Uterus (tissue), 4 donors: ENCODE data around the gene RSPO4. TPM values are rescaled to one million over a fixed set of nuclear protein-coding genes. Genes with fewer than 3 reads are reported as not detected.

ENCODE experiments used
- DNase-seq, 2 donors: peaks; one replicate each; pipeline ENCODE4 v3.0.0-alpha.2; 2019 to 2020
- H3K27ac ChIP-seq, 2 donors: fragments of 200-600 bp; sonication (generic); 1 replicate in 1 of 2; 2 replicates in 1 of 2; pipeline ENCODE4 v1.5.1; 2016 to 2018
- H3K27me3 ChIP-seq, 2 donors: fragments of 200-600 bp; sonication (generic); one replicate each; pipeline ENCODE4 v1.5.1; 2018 to 2019; ENCODE audit warnings: control low read depth in 1 of 2
- H3K36me3 ChIP-seq, 2 donors: fragments of 200-600 bp; sonication (generic); one replicate each; pipeline ENCODE4 v1.5.1; 2019; ENCODE audit warnings: control low read depth in 1 of 2
- H3K4me1 ChIP-seq, 2 donors: fragments of 200-600 bp; sonication (generic); one replicate each; pipeline ENCODE4 v1.5.1; 2018 to 2019; ENCODE audit warnings: control low read depth in 1 of 2
- H3K4me3 ChIP-seq, 2 donors: fragments of 200-600 bp; sonication (generic); 1 replicate in 1 of 2; 2 replicates in 1 of 2; pipeline ENCODE4 v1.5.1; 2018 to 2019; ENCODE audit warnings: mild to moderate bottlenecking in 1 of 2
- H3K9me3 ChIP-seq, 2 donors: fragments of 200-600 bp; sonication (generic); one replicate each; pipeline ENCODE4 v1.5.1; 2019; ENCODE audit warnings: control low read depth in 1 of 2
- POLR2A ChIP-seq, 2 donors: fragments of 450-650 bp; IDR thresholded peaks; one replicate each; pipeline ENCODE4 v1.6.1; 2016; ENCODE audit warnings: antibody characterized with exemption in 2 of 2, mild to moderate bottlenecking in 1 of 2, moderate library complexity in 1 of 2
- intact Hi-C: fragments of 100-400 bp; cut with DNase I; formaldehyde crosslinking; loops from one replicate; pipeline ENCODE4 v1.15.1; 2023; ENCODE audit warnings: low total_unique reads
- total RNA-seq, 4 donors: library from RNA; depleted of rRNA in 3 of 4; stranded (reverse); fragments of >200 nt in 3 of 4; gene quantifications; one replicate each; pipeline versions ENCODE4 v1.1.0 to v1.2.4, GENCODE V29; 2014 to 2023
- TF ChIP-seq, protein P1 (sequence below), 4 experiments: fragments of 200-600 bp in 2 of 4; fragments of 450-650 bp in 2 of 4; sonication (generic) in 2 of 4; IDR thresholded peaks; one replicate each; pipeline ENCODE4 v1.5.1; 2016 to 2019; ENCODE audit warnings: antibody characterized with exemption in 4 of 4, mild to moderate bottlenecking in 2 of 4, moderate library complexity in 1 of 4
- donor health status: DM: yes; HTN: yes; CAD: no.

Gene RSPO4
- total RNA-seq, 4 donors from 2014 or later, result 0.67 TPM; not detected in 3

GRCh38 chr20:933029-933428, 69.1 kb downstream of the RSPO4 start:
- intact Hi-C loops, result no loop called here
- H3K27ac ChIP-seq, result no peak overlapping the region
- H3K4me1 ChIP-seq, result no peaks in the 10 kb centered on the region
- no peaks in the 10 kb centered on the region for H3K36me3 ChIP-seq
- no peak for TF ChIP-seq POLR2A (IDR thresholded peaks at IDR 0.05)
- TF ChIP-seq, protein P1, sequence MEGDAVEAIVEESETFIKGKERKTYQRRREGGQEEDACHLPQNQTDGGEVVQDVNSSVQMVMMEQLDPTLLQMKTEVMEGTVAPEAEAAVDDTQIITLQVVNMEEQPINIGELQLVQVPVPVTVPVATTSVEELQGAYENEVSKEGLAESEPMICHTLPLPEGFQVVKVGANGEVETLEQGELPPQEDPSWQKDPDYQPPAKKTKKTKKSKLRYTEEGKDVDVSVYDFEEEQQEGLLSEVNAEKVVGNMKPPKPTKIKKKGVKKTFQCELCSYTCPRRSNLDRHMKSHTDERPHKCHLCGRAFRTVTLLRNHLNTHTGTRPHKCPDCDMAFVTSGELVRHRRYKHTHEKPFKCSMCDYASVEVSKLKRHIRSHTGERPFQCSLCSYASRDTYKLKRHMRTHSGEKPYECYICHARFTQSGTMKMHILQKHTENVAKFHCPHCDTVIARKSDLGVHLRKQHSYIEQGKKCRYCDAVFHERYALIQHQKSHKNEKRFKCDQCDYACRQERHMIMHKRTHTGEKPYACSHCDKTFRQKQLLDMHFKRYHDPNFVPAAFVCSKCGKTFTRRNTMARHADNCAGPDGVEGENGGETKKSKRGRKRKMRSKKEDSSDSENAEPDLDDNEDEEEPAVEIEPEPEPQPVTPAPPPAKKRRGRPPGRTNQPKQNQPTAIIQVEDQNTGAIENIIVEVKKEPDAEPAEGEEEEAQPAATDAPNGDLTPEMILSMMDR (IDR thresholded peaks at IDR 0.05), result no peak
- no peaks in the 10 kb centered on the region for H3K27me3 ChIP-seq
- DNase-seq, result no peak
- H3K9me3 ChIP-seq, result no peaks in the 10 kb centered on the region
- H3K4me3 ChIP-seq, result no peak overlapping the region

- Histone ChIP-seq H3K4me3 (no peak overlapping the region), H3K27ac (no peak overlapping the region), H3K27me3 (no peaks in the 10 kb centered on the region), H3K9me3 (no peaks in the 10 kb centered on the region), H3K4me1 (no peaks in the 10 kb centered on the region), H3K36me3 (no peaks in the 10 kb centered on the region)
- intact Hi-C loops, result no loop called here
- TF ChIP-seq POLR2A (IDR thresholded peaks at IDR 0.05), result no peak
- TF ChIP-seq, protein P1 (IDR thresholded peaks at IDR 0.05), result no peak
- DNase-seq, result no peak
These were observed 70.7 kb downstream of the RSPO4 start for GRCh38 chr20:931401-931800.

DNA sequence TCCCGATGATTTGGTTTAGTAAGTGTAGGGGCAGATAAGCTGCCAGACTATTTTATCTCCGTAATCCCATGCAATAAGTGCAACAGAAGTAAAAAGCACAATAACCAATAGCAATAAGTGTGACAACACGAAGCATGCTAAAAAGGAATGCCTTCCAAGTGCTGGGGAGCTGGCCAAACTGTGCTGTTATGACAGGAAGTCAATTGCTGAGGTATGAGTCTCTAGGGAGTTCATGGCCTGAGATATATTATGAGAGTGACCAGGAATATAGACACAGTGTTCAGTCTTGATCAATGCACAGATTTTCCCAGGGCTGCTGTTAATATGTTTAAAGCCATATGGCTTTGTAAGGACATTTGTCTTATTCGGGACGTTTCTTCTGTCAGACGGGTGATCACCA, 75.4 kb downstream of the RSPO4 start:
- H3K4me3 ChIP-seq, result no peak overlapping the region
- no peak overlapping the region for H3K27ac ChIP-seq
- no peak for DNase-seq
- no peaks in the 10 kb centered on the region for H3K4me1 ChIP-seq
- H3K36me3 ChIP-seq, result no peaks in the 10 kb centered on the region
- H3K9me3 ChIP-seq, result no peaks in the 10 kb centered on the region
- H3K27me3 ChIP-seq, result no peaks in the 10 kb centered on the region
- no peak for TF ChIP-seq POLR2A (IDR thresholded peaks at IDR 0.05)
- TF ChIP-seq, protein P1 (IDR thresholded peaks at IDR 0.05), result no peak
- intact Hi-C loops, result no loop called here

DNA sequence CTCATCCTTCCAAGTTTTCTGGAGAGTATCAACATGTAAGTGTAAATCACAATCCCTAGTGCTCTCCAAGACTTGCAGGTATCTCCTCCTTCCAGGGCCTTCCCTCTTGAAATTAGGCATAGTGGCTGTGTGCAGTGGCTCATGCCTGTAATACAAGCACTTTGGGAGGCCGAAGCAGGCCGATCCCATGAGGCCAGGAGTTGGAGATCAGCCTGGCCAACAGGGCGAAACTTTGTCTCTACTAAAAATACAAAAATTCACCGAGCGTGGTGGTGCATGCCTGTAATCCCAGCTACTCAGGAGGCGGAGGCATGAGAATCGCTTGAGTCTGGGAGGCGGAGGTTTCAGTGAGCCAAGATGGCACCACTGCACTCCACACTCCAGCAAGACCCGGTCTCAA, 76.6 kb downstream of the RSPO4 start:
- H3K27ac ChIP-seq, result no peak overlapping the region
- H3K9me3 ChIP-seq, result no peaks in the 10 kb centered on the region
- no peak for DNase-seq
- no peak overlapping the region for H3K4me3 ChIP-seq
- no peak for TF ChIP-seq POLR2A (IDR thresholded peaks at IDR 0.05)
- TF ChIP-seq, protein P1 (IDR thresholded peaks at IDR 0.05), result no peak
- no peaks in the 10 kb centered on the region for H3K27me3 ChIP-seq
- H3K4me1 ChIP-seq, result no peaks in the 10 kb centered on the region
- intact Hi-C loops, result no loop called here
- no peaks in the 10 kb centered on the region for H3K36me3 ChIP-seq

DNA sequence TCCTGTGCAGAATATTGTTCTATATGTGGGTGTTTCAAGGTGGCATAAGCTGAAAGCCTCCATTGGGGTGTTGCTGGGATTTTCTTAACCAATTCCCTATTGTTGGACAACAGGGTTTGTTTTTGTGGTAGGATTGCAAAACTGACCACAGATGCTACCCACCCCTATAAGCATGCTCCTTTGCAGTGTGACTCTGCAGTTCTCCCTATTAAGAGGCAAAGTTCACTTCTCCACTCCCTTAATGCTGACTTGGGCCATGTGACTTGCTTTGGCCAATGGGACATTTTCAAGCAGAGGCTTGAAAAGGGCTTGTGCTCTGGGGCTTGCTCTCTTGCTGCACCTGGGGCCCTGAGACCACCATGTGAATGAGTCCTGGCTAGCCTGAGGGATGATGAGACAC, 77.5 kb downstream of the RSPO4 start:
- no peaks in the 10 kb centered on the region for H3K4me1 ChIP-seq
- no peak for DNase-seq
- no peak overlapping the region for H3K27ac ChIP-seq
- H3K36me3 ChIP-seq, result no peaks in the 10 kb centered on the region
- no peaks in the 10 kb centered on the region for H3K9me3 ChIP-seq
- intact Hi-C loops, result no loop called here
- H3K4me3 ChIP-seq, result no peak overlapping the region
- no peaks in the 10 kb centered on the region for H3K27me3 ChIP-seq
- no peak for TF ChIP-seq POLR2A (IDR thresholded peaks at IDR 0.05)
- TF ChIP-seq, protein P1 (IDR thresholded peaks at IDR 0.05), result no peak
